Skeletal muscle tissue (tissue), 4 donors: ENCODE measurements around the gene KIF3A. TPM values are rescaled to one million over a fixed set of nuclear protein-coding genes. Genes with fewer than 3 reads are reported as not detected.

ENCODE experiments used
- H3K27ac ChIP-seq: one replicate; pipeline ENCODE4 v1.7.0; 2013; ENCODE audit warnings: mild to moderate bottlenecking, low read depth, low read length, inconsistent platforms
- H3K27me3 ChIP-seq, 3 donors: one replicate each; pipeline ENCODE4 v1.7.0; 2013; ENCODE audit warnings: low read length in 3 of 3; ENCODE audit not compliant: control insufficient read depth in 3 of 3, insufficient read depth in 3 of 3
- H3K36me3 ChIP-seq, 3 donors: one replicate each; pipeline ENCODE4 v1.7.0; 2013; ENCODE audit warnings: low read length in 3 of 3; ENCODE audit not compliant: control insufficient read depth in 3 of 3, insufficient read depth in 3 of 3
- H3K4me1 ChIP-seq, 3 donors: one replicate each; pipeline ENCODE4 v1.7.0; 2013; ENCODE audit warnings: low read length in 3 of 3, mild to moderate bottlenecking in 3 of 3; ENCODE audit not compliant: control insufficient read depth in 3 of 3, insufficient read depth in 3 of 3
- H3K4me3 ChIP-seq, 3 donors: one replicate each; pipeline ENCODE4 v1.7.0; 2013; ENCODE audit warnings: low read length in 3 of 3
- H3K9ac ChIP-seq, 3 donors: one replicate each; pipeline ENCODE4 v1.7.0; 2013; ENCODE audit warnings: low read length in 3 of 3, mild to moderate bottlenecking in 3 of 3, moderate library complexity in 2 of 3, low read depth in 1 of 3
- H3K9me3 ChIP-seq, 3 donors: one replicate each; pipeline ENCODE4 v1.7.0; 2013; ENCODE audit warnings: low read length in 3 of 3; ENCODE audit not compliant: control insufficient read depth in 3 of 3
- total RNA-seq: library from RNA; depleted of rRNA; stranded (reverse); fragments of >200 nt; gene quantifications from one replicate; pipeline ENCODE4 v1.2.3, GENCODE V29; 2014
- donor health status: Osteomylitis.

Gene KIF3A
- total RNA-seq, 1 donor from 2014 or later = 6.3 TPM

DNA sequence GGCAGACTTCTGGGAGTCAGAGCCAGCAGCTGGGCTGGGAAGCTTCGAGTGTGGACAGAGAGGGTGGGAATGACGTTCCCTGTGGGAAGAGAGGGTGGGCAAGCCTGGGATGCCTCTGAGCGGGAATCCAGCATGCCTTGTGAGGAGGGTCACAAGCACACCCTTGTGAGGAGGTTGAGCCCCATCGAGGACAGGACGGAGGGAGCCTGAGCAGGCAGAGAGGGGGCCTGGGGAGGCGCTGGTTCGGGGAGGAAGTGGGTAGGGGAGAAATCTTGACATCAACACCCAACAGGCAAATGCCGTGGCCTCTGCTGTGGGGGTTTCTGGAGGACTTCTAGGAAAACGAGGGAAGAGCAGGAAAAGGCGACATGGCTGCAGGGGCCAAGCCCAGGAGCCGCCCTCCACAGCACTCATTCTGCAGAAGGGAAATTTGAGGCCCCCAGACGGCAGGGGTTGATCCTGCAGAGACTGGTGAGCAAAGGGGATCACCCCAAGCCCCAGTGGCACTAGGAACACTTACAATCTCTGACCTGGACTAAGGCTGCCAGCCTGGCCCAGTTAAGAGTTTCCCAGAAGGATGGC is 80.5 kb downstream of the KIF3A start:
- Histone ChIP-seq H3K4me3 (peak overlapping the region in 1 of 3 donors; percentile 54), H3K36me3 (no peaks in the 10 kb centered on the region), H3K9ac (peak overlapping the region; percentile 6 to 57 (median 10)), H3K9me3 (no peaks in the 10 kb centered on the region), H3K27me3 (peaks cover 19 to 40% (median 38%) of the 10 kb centered on the region in 3 donors), H3K27ac (no peak overlapping the region), H3K4me1 (peaks cover 0 to 11% (median 10%) of the 10 kb centered on the region in 3 donors)

GRCh38 chr5:132655821-132656773 is 81.2 kb downstream of the KIF3A start:
- peak overlapping the region in 2 of 3 donors; percentile 43 to 54 for H3K4me3 ChIP-seq
- peaks cover 19 to 40% (median 38%) of the 10 kb centered on the region in 3 donors for H3K27me3 ChIP-seq
- H3K27ac ChIP-seq = no peak overlapping the region
- H3K36me3 ChIP-seq = no peaks in the 10 kb centered on the region
- H3K9me3 ChIP-seq = no peaks in the 10 kb centered on the region
- peaks cover 0 to 11% (median 10%) of the 10 kb centered on the region in 3 donors for H3K4me1 ChIP-seq
- peak overlapping the region; percentile 6 to 57 (median 10) for H3K9ac ChIP-seq

DNA sequence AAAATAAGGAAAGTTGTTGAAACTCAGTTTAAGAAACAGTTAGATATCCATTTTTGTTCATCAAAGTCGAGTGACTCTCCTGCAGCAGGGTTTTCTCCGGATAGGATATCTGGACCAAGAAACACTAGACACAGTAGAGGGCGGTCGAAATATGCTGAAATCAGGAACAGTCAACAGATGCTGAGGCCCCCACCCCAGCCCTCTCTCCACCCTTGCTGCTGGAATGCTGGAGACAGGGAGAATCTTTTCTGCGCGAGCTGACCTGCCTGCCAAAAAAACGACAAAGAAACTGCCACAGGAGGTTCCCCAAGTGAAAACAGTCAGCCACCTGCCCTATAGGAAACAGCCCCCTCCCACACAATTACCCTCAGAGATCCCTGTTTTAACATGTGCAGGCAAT is 83.6 kb downstream of the KIF3A start:
- Histone ChIP-seq H3K9me3 (no peaks in the 10 kb centered on the region), H3K4me3 (no peak overlapping the region), H3K9ac (no peak overlapping the region), H3K4me1 (peaks cover 0 to 11% (median 10%) of the 10 kb centered on the region in 3 donors), H3K36me3 (no peaks in the 10 kb centered on the region), H3K27ac (no peak overlapping the region), H3K27me3 (peaks cover 19 to 40% (median 38%) of the 10 kb centered on the region in 3 donors)

DNA sequence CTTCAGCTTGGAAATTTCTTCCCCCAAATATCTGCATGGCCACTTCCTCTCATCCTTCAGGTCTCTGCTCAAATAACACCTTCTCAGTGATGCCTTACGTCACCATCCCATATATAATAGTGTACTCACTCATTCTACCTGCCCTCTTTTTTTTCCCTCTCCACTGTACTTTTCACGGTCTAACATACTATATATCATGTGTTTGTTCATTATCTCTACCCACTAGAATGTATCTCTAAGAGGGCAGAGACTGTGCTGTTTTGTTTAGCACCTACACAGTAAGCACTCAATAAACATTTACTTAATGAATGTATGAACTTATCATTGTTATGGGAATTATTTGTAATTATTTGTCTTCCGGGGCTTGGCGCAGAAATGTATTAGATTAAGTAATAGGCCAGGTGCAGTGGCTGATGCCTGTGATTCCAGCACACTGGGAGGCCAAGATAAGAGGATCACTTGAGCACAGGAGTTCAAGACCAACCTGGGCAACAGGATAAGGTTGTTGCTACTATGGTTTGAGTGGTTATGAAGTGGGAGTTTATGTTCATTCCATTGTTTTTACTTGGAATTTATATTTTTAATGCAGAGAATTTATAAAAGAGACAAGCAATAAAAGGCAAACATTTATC is 85.4 kb downstream of the KIF3A start:
- no peak overlapping the region for H3K4me3 ChIP-seq
- H3K36me3 ChIP-seq = no peaks in the 10 kb centered on the region
- H3K9ac ChIP-seq = no peak overlapping the region
- peaks cover 18 to 26% (median 25%) of the 10 kb centered on the region in 3 donors for H3K27me3 ChIP-seq
- peaks cover 0 to 11% (median 10%) of the 10 kb centered on the region in 3 donors for H3K4me1 ChIP-seq
- H3K27ac ChIP-seq = no peak overlapping the region
- H3K9me3 ChIP-seq = no peaks in the 10 kb centered on the region

- Histone ChIP-seq H3K9ac (no peak overlapping the region), H3K4me1 (no peaks in the 10 kb centered on the region), H3K4me3 (no peak overlapping the region), H3K36me3 (peaks cover under 1 to 8% (median 1%) of the 10 kb centered on the region in 3 donors), H3K9me3 (no peaks in the 10 kb centered on the region), H3K27ac (no peak overlapping the region), H3K27me3 (peaks cover 0 to 3% (median under 1%) of the 10 kb centered on the region in 3 donors)
Measured at GRCh38 chr5:132648355-132648754, 89.0 kb downstream of the KIF3A start.

- no peak overlapping the region for H3K27ac ChIP-seq
- peaks cover 8 to 16% (median 9%) of the 10 kb centered on the region in 3 donors for H3K36me3 ChIP-seq
- H3K9me3 ChIP-seq = no peaks in the 10 kb centered on the region
- H3K4me1 ChIP-seq = no peaks in the 10 kb centered on the region
- no peak overlapping the region for H3K9ac ChIP-seq
- no peaks in the 10 kb centered on the region for H3K27me3 ChIP-seq
- H3K4me3 ChIP-seq = no peak overlapping the region
Measured at GRCh38 chr5:132647473-132647872, 89.9 kb downstream of the KIF3A start.

DNA sequence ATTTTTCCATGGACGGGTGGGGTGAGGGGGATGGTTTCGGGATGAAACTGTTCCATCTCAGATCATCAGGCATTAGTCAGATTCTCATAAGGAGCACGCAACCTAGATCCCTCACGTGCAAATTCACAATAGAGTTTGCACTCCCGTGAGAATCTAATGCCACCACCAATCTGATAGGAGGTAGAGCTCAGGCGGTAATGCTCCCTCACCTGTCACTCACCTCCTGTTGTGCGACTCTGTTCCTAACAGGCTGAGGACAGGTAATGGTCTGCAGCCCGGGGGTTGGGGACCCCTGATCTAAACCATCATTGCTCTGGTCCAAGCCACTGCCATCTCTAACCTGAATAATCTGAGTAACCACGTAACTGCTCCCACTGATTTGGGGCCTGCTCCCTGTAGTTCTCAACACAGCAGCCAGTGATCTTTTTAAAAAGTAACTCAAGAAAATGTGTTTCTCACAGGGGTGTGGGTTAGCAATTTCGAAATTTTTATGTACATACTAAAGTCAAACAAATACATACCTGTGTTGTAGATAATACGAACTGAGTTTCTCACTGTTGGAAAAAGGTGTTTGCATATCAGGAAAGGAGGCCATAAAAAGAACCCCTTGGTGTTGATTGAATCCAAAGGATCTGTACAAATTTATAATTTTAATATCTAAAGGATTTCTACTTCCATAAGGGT is 90.6 kb downstream of the KIF3A start:
- Histone ChIP-seq H3K4me1 (no peaks in the 10 kb centered on the region), H3K27me3 (no peaks in the 10 kb centered on the region), H3K36me3 (peaks cover 10 to 22% (median 15%) of the 10 kb centered on the region in 3 donors), H3K27ac (no peak overlapping the region), H3K4me3 (no peak overlapping the region), H3K9ac (no peak overlapping the region), H3K9me3 (no peaks in the 10 kb centered on the region)

- Histone ChIP-seq H3K36me3 (peaks cover 19 to 41% (median 35%) of the 10 kb centered on the region in 3 donors), H3K27me3 (no peaks in the 10 kb centered on the region), H3K27ac (no peak overlapping the region)
Measured at GRCh38 chr5:132644177-132644576, 93.2 kb downstream of the KIF3A start.

More at GRCh38 chr5:132644177-132644576, 93.2 kb downstream of the KIF3A start:
- H3K4me1 ChIP-seq = no peaks in the 10 kb centered on the region
- H3K9me3 ChIP-seq = no peaks in the 10 kb centered on the region
- no peak overlapping the region for H3K9ac ChIP-seq
- H3K4me3 ChIP-seq = no peak overlapping the region
